Measurements from ENCODE around the gene RFT1. TPM values are rescaled to one million over a fixed set of nuclear protein-coding genes. Genes with fewer than 3 reads are reported as not detected.

The RFT1 gene
- total and polyA plus RNA-seq, 2 of the 13 experiments (the other 11 are each of a cell fraction or from before 2014, with no cell fraction given), result 23.2 to 37.0 TPM

DNA sequence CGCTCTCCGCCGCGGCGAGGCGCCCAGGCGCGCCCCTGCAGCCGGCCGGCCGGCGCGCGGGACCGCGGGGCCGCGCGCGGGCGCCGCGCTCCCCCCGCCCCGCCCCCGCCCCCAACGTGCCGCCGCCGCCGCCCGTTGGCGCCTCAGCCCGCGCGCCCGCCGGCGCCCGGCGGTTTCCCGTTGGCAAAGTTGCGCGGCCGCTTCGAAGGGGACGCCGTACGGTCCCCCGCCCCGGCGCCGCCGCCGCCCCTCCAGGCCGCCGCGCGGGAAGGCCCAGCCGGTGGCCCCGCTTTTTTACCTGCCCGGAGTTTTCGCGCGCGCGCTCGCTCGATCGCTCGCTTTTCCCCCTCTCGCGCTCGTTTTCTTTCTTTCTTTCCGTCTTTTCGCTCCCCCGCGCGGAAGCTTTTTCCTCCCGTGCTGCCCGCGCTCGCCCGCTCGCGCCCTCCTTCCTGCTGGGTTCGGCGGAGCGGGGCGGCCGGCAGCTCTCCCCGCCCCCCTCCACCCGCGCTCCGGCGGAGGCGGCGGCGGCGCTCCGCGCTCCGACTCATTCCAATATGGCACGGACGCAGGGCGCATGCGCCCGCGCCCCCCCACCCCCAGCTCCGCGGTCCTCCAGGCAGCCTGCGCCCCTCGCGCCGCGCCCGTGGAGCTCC, 84.6 kb downstream of the RFT1 start, which contains the start of gene SFMBT1 (continued):
- TF ChIP-seq ZBED4 (CRISPR knock-in tag; IDR thresholded peaks at IDR 0.05; ENCODE audit: borderline replicate concordance) (no peak), KIAA2018 (CRISPR knock-in tag; IDR thresholded peaks at IDR 0.05; ENCODE audit: borderline replicate concordance) (no peak), SRSF4 (IDR thresholded peaks at IDR 0.05; ENCODE audit: low read depth, low read length, poor library complexity, severe bottlenecking) (no peak), RFX3 (CRISPR knock-in tag; IDR thresholded peaks at IDR 0.05) (no peak), MXD4 (CRISPR knock-in tag; IDR thresholded peaks at IDR 0.05) (no peak), KMT2B (CRISPR knock-in tag; IDR thresholded peaks at IDR 0.05) (0 out of 2 replicates have a peak, but pooled peaks have one; percentile 25), NFKB2 (CRISPR knock-in tag; IDR thresholded peaks at IDR 0.05; ENCODE audit: borderline replicate concordance) (no peak), BRF2 (CRISPR knock-in tag; IDR thresholded peaks at IDR 0.05) (no peak), U2AF2 (IDR thresholded peaks at IDR 0.05; ENCODE audit: low read depth, low read length) (no peak)
- TF ChIP-seq, protein P1, sequence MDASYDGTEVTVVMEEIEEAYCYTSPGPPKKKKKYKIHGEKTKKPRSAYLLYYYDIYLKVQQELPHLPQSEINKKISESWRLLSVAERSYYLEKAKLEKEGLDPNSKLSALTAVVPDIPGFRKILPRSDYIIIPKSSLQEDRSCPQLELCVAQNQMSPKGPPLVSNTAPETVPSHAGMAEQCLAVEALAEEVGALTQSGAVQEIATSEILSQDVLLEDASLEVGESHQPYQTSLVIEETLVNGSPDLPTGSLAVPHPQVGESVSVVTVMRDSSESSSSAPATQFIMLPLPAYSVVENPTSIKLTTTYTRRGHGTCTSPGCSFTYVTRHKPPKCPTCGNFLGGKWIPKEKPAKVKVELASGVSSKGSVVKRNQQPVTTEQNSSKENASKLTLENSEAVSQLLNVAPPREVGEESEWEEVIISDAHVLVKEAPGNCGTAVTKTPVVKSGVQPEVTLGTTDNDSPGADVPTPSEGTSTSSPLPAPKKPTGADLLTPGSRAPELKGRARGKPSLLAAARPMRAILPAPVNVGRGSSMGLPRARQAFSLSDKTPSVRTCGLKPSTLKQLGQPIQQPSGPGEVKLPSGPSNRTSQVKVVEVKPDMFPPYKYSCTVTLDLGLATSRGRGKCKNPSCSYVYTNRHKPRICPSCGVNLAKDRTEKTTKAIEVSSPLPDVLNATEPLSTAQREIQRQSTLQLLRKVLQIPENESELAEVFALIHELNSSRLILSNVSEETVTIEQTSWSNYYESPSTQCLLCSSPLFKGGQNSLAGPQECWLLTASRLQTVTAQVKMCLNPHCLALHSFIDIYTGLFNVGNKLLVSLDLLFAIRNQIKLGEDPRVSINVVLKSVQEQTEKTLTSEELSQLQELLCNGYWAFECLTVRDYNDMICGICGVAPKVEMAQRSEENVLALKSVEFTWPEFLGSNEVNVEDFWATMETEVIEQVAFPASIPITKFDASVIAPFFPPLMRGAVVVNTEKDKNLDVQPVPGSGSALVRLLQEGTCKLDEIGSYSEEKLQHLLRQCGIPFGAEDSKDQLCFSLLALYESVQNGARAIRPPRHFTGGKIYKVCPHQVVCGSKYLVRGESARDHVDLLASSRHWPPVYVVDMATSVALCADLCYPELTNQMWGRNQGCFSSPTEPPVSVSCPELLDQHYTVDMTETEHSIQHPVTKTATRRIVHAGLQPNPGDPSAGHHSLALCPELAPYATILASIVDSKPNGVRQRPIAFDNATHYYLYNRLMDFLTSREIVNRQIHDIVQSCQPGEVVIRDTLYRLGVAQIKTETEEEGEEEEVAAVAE (CRISPR knock-in tag; IDR thresholded peaks at IDR 0.05; ENCODE audit: borderline replicate concordance), result no peak
